Jurkat, Clone E6-1 (cell line): ENCODE data around the gene CBR3.
"Not testable (repeated sequence)": the region's sequence is repeated elsewhere in the genome, so short reads cannot be mapped to it uniquely, and the experiment has no call there.

ENCODE experiments used
- DNase-seq: peaks from one replicate; pipeline ENCODE4 v3.0.0-alpha.2; 2011; ENCODE audit warnings: low read depth, low spot score
- H3K4me3 ChIP-seq: 2 replicates; pipeline ENCODE4 v1.5.1; 2011; ENCODE audit warnings: mild to moderate bottlenecking, low read length, control low read depth, moderate library complexity

The CBR3 gene

DNA sequence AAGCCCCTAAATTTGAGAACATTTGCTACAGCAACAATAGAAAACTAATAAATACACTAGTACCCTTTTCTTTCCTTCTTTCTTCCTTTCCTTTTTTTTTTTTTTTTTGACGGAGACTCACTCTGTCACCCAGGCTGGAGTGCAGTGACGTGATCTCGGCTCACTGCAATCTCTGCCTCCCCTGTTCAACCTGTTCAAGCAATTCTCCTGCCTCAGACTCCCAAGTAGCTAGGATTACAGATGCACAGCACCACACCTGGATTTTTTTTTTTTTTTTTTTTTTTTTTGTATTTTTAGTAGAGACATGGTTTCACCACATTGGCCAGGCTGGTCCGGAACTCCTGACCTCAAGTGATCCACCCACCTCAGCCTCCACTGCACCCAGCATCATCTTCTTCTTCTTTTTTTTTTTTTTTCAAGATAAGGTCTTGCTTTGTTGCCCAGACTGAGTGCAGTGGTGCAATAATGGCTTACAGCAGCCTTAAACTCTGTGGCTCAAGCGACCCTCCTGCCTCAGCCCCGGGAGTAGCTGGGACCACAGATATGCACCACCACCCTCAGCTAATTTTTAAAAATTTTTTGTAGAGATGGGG is 19.6 kb upstream of the CBR3 start:
- DNase-seq: no peak
- no peak overlapping the region for H3K4me3 ChIP-seq

DNA sequence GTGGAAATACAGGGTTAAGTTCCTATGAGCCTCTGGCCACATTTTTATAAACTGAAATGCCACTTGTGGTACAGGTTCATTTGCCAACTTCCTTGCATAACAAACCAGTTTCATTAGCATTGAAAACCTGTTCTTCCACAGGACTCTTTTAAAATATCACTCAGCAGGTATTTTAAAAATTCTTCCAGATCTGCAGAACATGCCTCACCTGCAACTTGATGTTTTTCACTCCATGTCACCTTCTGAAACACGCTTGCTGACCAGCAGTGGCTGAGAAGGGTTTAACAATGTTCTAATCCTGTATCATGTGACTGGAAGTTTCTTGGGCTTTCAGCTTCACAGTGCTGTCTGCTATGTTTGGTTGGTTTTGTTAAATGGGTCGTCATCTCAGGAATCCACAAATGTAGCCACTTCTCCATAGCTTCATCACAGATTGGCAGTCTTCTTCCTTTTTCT is 17.6 kb upstream of the CBR3 start:
- DNase-seq: no peak
- no peak overlapping the region for H3K4me3 ChIP-seq

DNA sequence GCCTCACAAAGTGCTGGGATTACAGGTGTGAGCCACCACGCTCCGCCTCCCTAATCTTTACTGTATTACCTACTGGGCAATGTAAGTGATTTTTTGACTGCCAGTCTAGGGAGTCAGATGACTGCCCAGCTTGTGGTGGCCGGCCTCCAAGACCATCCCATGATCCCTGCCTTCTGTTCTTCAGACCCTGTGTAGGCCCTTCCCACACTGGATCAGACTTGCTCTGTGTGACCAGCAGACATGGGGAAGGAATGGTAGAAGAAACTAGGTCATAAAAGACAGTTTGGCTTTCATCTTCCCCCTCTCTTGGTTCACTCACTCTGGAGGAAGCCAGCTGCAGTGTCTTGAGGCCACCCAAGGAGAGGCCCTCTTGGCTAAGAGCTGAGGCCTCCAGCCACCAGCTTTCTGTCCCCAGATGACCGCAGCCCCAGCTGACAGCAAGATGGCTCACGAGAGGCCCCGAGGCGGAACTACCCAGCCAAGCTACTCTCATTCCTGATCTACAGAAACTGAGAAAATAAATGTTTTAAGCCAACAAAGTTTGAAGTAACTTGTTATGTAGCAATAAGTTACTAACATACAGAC is 14.5 kb upstream of the CBR3 start:
- no peak for DNase-seq
- H3K4me3 ChIP-seq: no peak overlapping the region

DNA sequence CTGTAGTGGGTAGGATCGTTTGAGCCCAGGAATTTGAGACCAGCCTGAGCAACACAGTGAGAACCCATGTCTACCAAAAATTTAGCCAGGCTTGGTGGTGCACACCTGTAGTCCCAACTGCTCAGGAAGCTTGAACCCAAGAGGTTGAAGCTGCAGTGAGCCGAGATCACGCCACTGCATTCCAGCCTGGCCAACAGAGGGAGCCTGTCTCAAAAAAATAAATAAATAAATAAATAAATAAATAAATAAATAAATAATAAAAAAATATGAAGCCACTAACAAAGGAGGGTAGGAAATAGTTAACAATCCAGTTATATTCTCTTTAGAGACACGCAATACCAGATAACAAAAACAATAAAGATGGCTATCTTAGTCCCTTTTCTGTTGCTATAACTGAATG is 11.9 kb upstream of the CBR3 start:
- no peak overlapping the region for H3K4me3 ChIP-seq
- no peak for DNase-seq

DNA sequence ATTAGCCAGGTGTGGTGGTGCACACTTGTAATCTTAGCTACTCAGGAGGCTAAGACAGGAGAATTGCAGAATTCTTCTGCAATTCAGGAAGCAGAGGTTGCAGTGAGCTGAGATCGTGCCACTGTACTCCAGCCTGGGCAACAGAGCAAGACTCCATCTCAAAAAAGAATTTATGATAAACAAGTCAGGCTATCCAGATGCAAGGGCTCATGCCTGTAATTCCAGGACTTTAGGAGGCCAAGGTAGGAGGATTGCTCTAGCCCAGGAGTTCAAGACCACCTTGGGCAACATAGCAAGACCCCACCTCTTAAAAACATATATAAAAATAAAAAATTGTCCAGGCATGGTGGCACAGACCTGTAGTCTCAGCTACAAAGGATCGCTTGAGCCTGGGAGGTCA is 10.5 kb upstream of the CBR3 start:
- no peak for DNase-seq
- no peak overlapping the region for H3K4me3 ChIP-seq

DNA sequence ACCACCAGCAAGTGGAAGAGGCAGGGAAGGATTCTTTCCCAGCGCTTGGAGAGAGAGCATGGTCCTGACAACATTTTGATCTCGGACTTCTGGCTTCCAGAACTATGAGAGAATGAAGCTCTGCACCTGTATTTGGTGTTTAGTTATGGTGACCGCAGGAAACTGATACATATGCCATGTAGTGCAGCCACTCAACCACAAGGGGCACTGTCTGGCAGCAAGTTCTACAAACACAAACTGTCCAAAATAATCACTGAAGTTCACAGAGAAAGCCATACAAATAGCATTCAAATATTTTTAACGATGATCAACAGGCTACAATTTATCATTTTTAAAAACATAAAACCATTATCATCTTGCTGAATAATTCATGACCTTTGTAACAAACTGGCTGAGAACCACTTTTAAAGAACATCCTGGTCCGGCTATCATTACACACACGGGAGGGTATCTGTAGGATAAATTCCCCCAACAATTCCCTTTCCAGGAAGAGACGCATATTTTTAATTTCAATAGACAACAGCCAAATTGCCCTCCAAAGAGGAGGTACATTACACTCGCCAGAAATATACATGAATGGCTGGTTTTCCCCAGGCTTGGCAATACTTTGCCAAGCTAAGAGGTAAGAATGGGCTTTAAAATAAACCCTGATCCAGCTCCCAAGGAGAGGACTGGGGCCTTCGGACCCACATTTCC is 9.2 kb upstream of the CBR3 start:
- no peak overlapping the region for H3K4me3 ChIP-seq
- peak; percentile 75 for DNase-seq

DNA sequence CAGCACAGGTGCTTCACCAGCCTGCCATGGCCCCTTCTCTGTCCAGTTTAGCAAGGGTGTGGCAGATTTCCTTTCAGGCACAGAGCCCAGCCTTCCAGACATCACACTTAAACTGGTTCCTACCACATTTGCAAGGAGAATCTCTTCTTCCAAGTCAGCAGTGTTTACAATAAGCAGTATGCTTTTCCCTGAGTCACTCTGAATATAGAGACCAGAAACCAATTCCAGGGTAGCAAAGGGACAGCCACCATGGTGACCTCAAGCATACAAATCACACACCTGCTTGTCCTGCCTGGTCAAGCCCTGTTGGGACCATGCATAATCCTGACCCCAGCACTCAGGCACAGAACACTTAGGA is 8.7 kb upstream of the CBR3 start:
- H3K4me3 ChIP-seq: no peak overlapping the region
- no peak for DNase-seq

DNA sequence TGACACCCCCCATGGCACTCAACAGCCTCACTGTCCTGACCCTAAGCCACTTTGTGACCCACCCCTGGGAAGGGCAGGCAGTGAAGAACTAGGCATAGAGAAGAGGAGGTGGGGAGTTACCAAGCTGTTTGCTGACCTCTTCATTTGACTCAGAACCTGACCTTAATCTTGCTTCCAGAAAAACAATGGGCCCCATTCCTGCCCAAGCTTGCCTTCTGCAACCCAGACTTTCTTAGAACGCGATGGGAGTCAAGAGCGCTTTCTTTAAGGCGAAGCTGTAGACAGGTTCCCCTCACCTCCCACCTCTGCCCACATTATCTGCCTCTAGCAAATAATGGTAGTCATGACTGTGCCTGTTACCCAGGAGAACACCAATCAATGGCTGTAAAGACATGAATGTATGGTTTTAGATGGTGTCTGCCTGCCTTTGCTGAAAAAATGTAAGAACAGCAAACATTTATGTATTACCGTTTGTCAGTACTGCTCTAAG is 8.2 kb upstream of the CBR3 start:
- no peak overlapping the region for H3K4me3 ChIP-seq
- no peak for DNase-seq

DNA sequence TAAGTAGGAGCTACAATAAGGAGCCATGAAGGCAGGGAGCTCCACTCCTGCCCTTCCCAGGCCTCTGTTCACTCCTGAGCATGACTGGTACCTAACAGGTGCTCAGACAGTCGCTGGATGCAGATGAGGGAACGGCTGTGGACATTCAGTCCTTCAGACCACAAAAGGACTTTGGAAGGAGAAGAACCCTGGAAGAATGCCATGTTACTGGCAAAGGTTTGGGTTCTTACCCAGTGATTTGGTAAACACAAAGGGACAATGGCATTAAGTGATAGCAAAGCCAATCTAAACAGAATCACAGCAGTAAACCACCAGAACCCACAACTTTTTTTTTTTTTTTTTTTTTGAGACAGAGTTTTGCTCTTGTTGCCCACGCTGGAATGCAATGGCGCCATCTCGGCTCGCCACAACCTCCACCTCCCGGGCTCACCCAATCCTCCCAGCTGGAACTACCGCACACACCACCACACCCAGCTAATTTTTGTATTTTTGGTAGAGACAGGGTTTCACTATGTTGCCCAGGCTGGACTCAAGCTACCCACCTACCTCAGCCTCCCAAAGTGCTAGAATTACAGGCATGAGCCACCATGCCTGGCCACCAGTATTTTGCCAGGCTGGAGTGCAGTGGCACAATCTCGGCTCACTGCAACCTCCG is 7.5 kb upstream of the CBR3 start:
- no peak overlapping the region for H3K4me3 ChIP-seq
- DNase-seq: no peak

DNA sequence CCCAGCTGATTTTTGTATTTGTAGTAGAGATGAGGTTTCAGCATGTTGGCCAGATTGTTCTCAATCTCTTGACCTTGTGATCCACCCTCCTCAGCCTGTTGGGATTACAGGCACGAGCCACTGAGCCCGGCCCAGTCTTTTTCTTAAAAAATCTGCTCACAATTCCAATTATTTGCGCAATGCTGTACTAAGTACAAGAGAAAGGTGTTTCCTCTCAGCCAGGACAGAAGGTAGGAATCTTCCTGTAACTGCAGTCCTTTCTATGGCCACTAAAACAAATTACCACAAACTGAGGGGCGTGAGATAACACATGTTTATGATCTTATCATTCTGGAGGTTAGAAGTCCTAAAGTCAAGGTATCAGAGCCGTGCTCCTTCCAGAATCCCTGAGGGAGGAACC is 6.9 kb upstream of the CBR3 start:
- H3K4me3 ChIP-seq: no peak overlapping the region
- DNase-seq: no peak

DNA sequence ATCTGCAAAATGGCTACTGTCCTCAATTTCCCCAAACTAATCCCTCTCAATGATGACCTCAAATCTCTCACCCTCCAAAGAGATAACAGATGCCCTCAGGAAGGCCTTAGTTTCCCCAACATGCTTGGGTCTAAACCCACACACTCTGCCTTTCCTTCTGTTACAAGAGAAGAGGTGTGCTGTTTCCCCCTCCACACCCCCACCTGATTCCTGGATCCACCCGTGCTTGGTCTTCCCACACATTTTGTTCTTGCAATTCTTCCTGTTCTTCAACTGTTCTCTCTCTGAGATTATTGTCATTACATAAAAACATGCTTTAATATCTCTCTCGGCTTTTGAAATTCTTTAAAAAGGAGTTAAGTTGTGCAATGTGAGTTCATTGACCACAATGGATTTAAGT is 5.7 kb upstream of the CBR3 start:
- DNase-seq: no peak
- H3K4me3 ChIP-seq: no peak overlapping the region

DNA sequence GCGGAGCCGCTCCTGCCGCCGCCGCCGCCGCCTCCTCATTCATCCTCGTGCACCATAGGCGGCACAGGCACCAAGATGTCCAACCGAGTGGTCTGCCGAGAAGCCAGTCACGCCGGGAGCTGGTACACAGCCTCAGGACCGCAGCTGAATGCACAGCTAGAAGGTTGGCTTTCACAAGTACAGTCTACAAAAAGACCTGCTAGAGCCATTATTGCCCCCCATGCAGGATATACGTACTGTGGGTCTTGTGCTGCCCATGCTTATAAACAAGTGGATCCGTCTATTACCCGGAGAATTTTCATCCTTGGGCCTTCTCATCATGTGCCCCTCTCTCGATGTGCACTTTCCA is 4.5 kb upstream of the CBR3 start:
- peak overlapping the region; percentile 41 for H3K4me3 ChIP-seq
- DNase-seq: not testable (repeated sequence)

DNA sequence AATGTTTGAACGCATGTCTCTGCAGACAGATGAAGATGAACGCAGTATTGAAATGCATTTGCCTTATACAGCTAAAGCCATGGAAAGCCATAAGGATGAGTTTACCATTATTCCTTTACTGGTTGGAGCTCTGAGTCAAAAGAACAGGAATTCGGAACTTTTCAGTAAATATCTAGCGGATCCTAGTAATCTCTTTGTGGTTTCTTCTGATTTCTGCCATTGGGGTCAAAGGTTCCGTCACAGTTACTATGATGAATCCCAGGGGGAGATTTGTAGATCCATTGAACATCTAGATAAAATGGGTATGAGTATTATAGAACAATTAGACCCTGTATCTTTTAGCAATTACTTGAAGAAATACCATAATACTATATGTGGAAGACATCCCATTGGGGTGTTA is 4.0 kb upstream of the CBR3 start:
- H3K4me3 ChIP-seq: peak overlapping the region; percentile 41
- DNase-seq: not testable (repeated sequence)

DNA sequence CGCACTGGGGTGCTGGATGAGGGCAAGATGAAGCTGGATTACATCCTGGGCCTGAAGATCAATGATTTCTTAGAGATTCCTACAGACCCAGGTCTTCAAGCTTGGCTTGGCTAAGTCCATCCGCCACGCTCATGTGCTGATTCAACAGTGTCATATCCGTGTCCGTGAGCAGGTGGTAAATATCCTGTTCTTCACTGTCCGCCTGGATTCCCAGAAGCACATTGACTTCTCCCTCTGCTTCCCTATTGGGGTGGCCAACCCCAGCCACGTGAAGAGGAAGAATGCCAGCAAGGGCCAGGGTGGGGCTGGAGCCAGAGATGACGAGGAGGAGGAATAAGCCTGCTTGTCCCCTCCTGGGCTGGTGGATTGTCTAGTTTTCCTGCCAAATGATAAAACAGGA is 2.2 kb upstream of the CBR3 start:
- no peak for DNase-seq
- no peak overlapping the region for H3K4me3 ChIP-seq

DNA sequence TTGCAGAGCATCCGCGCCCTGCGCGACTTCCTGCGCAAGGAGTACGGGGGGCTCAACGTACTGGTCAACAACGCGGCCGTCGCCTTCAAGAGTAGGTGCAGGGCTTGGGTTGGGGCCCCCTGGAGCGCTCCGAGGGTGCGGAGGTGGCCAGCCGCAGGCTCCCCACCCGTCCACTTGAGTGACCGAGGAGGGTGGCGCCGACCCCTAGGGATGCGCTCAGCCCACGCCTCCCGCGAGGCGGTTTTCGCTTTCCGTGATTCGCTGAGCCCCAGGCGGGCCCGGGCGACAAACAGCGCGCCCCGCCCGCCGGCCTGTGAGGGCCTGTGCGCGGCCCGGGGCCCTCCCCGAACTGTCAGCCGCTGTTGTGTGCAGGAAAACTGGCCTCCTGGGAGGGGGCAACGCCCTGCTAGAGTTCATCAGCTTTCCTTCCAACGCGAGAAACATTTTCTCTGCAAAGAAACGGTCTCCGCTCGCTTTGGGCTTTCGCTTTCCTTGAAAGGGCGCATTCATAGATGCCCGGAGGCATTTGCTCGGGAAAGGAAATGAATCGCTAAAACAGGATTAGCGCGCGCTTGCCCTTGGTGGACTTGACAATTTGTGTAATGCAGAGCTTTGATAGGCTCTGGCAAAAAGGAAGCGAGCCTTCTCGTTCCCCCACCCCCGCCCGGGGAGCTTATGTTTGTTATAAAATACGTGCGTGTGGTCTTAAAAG is 668 bp downstream of the CBR3 start:
- H3K4me3 ChIP-seq: peak overlapping the region; percentile 58
- peak; percentile 33 for DNase-seq

DNA sequence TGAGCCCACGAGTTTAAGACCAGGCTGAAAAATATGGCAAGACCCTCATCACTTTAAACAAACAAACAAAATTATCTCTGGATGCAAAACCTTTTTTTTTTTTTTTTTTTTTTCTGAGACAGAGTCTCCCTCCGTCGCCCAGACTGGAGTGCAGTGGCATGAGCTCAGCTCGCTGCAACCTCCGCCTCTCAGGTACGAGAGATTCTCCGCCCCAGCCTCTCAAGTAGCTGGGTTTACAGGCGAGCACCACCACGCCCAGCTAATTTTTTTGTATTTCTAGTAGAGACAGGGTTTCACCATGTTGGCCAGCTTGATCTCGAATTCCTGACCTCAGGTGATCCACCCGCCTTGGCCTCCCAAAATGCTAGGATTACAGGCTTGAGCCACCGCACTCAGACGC is 4.9 kb downstream of the CBR3 start:
- not testable (repeated sequence) for H3K4me3 ChIP-seq

DNA sequence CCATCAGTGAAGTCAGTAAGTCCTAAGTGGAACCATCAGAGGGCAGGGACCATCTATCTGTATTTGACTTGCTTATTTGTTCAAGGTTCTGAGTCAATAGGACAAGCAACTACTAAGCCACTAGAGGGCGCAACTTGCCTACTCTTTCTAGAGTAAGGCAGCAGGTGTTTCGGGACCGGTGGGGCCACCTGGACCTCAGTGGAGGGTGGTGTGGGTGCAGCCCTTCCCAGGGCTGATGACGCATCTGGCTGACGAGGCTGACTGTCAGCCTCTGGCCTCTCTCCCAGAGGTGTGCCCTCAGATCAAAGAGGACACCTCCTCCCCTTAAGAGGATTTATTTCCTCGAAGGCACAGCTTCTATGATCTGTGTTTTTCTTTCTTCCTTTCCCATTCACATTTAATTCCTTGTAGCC is 6.6 kb downstream of the CBR3 start:
- DNase-seq: peak; percentile 90
- H3K4me3 ChIP-seq: no peak overlapping the region

More for the DNA sequence above, 4.9 kb downstream of the CBR3 start:
- DNase-seq: not testable (repeated sequence)

DNA sequence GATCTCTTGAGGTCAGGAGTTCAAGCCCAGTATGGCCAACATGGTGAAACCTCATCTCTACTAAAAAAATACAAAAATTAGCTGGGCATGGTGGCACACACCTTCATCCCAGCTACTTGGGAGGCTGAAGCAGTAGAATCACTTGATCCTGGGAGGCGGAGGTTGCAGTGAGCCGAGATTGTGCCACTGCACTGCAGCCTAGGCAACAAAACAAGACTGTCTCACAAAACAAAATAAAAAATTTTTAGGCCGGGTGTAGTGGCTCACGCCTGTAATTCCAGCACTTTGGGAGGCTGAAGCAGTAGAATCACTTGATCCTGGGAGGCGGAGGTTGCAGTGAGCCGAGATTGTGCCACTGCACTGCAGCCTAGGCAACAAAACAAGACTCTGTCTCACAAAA is 9.4 kb downstream of the CBR3 start:
- not testable (repeated sequence) for DNase-seq, H3K4me3 ChIP-seq

DNA sequence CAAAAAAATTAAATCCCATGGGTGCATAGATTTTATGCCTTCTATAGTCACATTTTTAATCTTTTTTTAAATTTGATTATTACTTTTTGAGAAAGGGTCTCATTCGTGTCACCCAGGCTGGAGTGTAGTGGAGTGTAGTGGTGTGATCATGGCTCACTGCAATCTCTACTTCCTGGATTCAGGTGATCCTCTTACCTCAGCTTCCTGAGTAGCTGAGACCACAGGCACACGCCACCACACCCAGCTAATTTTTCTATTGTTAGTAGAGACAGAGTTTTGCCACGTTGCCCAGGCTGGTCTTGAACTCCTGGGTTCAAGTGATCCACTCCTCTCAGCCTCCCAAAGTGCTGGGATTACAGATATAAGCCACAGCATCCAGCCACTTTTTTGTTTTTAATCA is 10.4 kb downstream of the CBR3 start:
- DNase-seq: no peak
- H3K4me3 ChIP-seq: no peak overlapping the region

DNA sequence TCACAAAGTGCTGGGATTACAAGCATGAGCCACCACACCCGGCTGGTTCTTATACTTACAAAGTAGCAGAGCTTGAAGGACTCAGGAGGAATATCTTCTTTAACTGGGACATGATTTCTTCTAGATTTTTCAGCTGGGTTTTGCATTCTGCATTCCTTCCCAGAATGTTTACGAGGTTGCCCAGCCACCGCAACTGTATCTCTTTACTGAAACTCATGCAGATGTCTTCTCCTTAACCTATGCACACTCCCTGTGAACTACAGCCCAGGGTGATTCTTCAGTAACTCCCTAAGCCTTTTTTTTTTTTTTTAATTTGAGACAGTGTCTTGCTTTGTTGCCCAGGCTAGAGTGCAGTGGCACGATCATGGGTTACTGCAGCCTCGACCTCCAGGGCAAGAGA is 13.0 kb downstream of the CBR3 start:
- DNase-seq: no peak
- no peak overlapping the region for H3K4me3 ChIP-seq
